Fibroblast of pulmonary artery (primary cell): ENCODE results near the gene LYST.

Source experiments
- DNase-seq: peaks from one replicate; pipeline ENCODE4 v3.0.0-alpha.2; 2010; ENCODE audit warnings: low read depth
- H3K4me3 ChIP-seq: replicated peaks from 2 replicates; pipeline ENCODE4 v1.5.1; 2011; ENCODE audit warnings: low read depth, mild to moderate bottlenecking, control low read depth, low read length, moderate library complexity
- TF ChIP-seq, protein P1 (sequence below): IDR thresholded peaks from 2 replicates; pipeline ENCODE4 v1.5.1; 2011; ENCODE audit warnings: mild to moderate bottlenecking, control low read depth, low read length, inconsistent platforms; ENCODE audit errors: missing control alignments

The LYST gene

DNA sequence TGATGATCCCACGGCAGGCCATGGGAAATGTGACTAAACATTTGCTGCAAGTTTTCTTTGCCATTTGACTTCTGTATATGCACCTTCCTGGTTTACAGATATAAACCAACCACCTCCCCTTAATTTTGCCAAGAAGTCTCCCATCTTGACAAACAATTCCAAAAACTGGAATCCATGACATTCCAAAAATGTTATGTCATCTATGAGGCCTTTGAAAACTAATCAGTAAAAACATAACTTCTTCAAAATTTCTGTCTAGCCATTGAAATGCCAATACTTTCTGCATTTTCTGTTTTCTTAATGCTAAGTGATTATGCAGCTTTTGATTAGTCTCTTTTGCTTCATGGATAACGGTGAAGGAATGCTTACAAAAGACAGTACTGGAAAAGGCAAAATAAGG, 84.1 kb downstream of the LYST start:
- peak; percentile 23 for DNase-seq
- TF ChIP-seq, protein P1, sequence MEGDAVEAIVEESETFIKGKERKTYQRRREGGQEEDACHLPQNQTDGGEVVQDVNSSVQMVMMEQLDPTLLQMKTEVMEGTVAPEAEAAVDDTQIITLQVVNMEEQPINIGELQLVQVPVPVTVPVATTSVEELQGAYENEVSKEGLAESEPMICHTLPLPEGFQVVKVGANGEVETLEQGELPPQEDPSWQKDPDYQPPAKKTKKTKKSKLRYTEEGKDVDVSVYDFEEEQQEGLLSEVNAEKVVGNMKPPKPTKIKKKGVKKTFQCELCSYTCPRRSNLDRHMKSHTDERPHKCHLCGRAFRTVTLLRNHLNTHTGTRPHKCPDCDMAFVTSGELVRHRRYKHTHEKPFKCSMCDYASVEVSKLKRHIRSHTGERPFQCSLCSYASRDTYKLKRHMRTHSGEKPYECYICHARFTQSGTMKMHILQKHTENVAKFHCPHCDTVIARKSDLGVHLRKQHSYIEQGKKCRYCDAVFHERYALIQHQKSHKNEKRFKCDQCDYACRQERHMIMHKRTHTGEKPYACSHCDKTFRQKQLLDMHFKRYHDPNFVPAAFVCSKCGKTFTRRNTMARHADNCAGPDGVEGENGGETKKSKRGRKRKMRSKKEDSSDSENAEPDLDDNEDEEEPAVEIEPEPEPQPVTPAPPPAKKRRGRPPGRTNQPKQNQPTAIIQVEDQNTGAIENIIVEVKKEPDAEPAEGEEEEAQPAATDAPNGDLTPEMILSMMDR: no peak
- no peak overlapping the region for H3K4me3 ChIP-seq

DNA sequence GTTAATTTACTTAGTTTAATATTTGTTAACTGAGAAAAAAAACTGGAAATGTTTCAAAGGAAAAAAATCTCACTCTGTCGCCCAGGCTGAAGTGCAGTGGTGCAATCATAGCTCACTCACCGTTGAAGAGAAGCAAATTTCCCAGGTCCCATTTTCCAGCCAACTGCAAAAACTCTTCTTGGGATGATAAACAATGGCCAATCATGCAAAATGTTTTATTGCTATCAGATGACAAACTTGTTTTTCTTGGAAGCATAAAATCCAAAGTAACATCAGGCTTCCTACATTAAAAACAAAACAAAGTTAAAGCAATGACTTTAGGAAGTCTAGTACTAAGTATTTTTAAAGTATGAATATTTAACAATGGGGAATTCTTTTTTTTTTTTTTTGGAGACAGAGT, 84.9 kb downstream of the LYST start:
- no peak overlapping the region for H3K4me3 ChIP-seq
- TF ChIP-seq, protein P1: no peak
- peak; percentile 18 for DNase-seq

DNA sequence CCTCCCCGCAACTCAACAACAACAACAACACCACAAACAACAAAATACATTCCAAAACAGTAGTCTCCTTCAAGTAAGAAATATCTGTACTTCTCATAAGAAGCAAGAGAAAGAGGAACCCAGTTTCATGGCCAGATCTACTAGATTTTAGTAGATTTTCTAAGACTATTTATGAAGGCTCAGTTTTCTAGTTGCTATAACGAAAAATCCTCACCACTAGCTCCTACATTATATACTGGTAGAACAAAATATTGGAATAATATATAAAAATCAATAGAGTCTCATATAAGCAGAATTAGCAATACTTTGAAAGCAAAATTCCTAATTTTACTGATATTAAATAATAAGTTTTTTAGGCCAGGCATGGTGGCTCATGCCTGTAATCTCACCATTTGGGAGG, 86.9 kb downstream of the LYST start:
- no peak overlapping the region for H3K4me3 ChIP-seq
- TF ChIP-seq, protein P1: no peak
- no peak for DNase-seq

DNA sequence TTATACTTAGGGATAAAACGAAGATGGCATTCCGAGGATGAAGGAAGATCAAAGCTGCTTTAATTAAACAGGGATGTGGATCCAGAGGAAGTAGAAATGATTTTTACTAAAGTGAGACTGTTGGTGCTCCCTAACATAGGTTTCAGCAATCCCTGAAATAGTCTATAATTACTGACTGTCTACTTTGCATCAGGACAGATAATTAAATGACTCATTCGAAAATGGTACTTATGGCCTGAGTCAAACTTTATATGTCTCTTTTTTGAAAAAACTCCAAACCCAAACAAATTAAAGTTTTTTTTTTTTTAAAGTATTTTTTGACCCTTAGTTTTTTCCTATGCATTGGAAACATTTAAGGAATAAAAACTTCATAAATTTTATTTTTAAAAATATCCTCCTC, 90.3 kb downstream of the LYST start:
- TF ChIP-seq, protein P1: no peak
- no peak overlapping the region for H3K4me3 ChIP-seq
- DNase-seq: no peak

DNA sequence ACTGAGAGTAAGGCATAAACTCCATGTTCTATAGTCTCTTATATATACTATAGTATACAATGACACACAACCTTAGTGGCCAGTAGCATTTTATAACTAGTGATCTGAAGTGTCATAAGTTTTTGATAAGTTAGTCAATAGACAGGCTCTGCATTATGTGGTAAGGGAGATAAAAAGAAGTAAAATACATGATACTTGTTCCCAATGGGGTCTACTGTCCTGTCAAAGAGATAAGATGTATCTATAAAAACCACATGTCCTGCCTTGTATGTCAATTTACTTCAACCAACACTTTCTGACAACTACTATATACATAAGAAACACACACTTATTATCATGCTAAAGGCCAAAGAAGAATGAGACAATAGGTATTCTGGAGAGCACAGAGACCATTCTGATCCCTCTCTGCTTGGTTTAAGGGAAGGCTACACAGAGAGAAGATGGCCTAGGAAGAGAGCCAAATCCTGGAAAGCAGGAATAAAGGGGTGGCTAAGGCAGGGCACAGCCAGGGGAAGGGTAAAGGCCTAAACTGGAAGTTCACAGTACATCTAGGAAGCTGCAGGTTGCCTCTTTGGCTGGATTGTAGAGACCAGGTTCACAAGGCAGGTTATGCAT, 91.4 kb downstream of the LYST start:
- TF ChIP-seq, protein P1: no peak
- no peak overlapping the region for H3K4me3 ChIP-seq
- no peak for DNase-seq

DNA sequence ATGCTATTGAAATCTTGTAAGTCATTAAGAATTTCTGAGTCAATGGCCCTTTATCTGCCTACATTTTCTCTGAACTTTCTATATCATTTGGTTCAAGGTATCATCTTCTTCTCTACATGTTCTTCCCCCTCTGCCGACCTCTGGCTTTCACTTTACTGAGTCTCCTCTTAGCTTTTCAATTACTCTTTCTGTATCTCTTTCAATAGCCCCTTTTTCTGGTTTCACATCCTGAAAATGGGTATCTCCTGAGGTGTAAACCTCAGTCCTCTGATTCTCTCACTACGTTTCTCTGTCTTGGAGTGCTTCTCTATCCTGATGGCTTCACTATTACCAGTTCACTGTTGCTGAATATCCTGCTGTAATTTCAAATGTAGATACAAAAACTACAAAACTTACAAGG, 98.9 kb downstream of the LYST start:
- H3K4me3 ChIP-seq: no peak overlapping the region
- DNase-seq: no peak
- TF ChIP-seq, protein P1: no peak

DNA sequence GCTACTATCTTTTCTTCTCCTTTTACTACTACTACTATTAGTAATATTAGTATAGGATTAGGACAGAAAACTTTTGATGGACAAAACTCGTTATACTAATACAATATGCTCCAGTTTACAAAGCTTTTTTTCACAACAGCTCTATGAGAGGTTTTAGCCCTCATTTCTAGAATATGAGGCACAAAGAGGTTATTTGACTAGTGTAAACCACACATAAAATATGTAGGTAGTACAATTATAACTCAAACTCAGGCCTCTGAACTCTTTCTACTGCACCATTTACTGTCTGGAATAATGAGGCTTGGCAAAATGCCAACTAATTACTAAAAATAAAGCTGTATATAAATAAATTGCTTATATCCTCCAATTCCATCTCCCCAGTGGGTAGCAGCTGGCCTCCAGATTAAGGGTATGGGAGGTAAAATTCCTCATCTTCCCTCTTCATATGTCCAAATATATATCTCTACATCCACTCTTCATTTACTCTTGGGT, 99.9 kb downstream of the LYST start:
- no peak overlapping the region for H3K4me3 ChIP-seq
- DNase-seq: no peak
- TF ChIP-seq, protein P1: no peak
